NCI-H226 (cell line): ENCODE data around the gene XPA.
"Not testable (repeated sequence)": the region's sequence is repeated elsewhere in the genome, so short reads cannot be mapped to it uniquely, and the experiment has no call there.

Source experiments
- DNase-seq: peaks from one replicate; pipeline ENCODE4 v3.0.0-alpha.2; 2015

The XPA gene

DNA sequence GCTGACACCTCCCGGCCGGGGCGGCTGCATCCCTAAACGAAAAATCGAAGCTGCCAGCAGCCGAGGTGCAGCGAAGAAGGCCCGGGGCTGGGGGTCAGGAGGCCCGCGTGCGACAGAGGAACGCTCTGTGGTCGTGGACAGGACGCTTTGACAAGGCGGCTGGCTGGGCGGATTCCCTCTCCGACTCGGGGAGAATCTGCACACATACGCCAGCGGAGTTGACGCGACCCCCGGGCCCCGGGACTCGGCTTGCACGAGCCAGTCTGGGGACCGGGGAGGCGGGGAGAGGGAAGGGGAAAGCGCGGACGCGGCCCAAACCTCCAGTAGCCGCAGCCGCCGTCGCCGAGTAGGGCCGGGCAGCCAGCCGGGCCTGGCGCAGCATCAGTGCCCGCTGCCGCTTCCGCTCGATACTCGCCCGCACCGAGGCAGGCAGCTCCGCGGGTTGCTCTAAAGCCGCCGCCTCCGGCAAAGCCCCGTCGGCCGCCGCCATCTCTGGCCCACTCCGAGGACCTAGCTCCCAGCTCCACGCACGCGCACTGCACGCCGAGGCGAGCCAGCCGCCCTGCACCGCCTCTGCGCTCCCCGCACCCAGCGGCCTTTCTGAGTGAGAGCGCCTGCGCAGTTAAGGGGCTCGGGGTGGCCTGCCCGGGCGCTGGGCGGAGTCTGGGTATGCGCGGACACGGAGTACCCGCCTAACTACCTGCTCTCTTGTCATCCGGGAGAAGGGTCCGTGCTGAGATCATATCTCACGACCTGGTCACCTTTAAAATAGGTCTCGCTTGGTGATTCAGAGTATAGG is at the start of gene XPA:
TSS of gene XPA (minus strand) at position 538 of the 799 bp plus-strand sequence. CDS start at position 490, 48 bp downstream.
- peak; percentile 90 for DNase-seq

DNA sequence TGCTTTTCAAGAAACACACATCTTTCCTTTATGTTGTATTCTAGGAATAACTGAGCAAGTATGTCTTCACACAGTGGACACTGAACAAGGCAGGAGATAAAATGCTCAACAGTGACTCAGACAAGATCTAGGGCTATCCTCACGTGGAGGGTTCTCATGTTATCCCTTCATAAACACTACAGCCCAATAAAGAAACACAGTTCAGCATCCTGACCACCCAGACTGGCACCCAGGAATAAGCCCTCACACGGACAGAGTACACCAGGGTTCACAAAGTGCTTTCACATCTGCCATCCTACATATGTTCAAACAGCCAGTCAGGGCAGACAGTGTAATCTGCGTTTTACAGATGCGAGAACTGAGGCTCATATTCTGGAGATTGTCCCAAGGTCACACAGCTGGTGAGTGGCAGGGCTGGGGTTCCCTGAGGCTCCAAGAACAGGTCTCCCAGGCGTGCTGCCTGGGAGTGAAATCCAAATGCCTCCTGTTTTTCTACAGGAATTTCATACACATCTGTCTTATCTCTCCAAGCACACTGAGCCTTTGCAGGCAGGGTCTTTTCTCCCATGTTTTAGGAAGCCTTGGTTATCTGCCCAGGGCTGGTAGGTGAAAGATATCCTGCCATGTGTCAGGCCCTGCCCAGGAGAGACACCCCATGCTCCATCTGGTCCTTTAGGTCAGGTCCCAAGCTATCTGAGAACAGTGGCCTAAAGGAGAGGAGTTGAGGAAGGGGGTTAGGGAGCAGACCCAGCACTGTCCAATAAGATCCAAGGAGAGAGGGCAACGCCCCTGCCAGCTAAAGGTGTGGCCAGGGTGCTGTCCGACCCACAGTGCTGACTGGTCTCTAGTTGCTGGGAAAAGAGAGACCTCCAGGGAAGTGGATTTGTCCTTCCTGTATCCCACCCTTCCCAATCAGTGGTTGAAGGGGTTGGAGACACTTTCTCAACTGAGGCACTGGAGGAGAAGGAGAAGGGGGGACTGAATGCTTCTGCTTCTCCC is 47.9 kb upstream of the XPA start:
- peak; percentile 8 for DNase-seq

DNA sequence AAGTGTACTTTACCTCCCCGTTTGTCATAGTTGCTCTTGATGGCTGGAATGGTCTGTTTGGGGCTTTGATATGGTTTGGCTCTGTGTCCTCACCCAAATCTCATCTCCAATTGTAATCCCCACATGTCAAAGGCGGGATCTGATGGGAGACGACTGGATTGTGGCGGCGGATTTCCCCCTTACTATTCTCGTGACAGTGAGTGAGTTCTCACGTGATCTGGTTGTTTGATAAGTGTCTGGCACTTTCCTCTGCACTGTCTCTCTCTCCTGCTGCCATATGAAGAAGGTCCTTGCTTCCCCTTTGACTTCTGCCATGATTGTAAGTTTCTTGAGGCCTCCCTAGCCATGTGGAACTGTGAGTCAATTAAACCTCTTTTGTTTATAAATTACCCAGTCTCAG is 46.9 kb upstream of the XPA start:
- not testable (repeated sequence) for DNase-seq

DNA sequence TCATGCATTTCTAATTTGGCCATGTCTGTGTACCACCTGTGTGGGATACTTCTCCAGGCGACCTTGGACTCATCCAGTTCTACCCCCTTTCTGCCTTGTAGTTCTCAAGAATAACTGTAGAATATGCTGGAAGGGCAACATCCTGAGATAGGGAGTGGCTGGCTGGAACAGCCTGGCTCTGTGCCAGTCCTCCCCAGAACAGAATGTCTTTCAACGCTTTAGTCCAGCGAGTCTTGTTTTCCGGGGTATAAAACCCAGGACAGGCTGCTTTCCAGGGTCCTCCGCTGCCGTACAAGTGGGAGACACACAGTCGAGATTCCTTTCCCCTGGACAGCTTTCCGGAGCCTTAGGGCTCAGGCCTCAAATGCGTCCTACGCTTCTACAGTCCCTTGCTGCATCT is 45.4 kb upstream of the XPA start:
- no peak for DNase-seq

DNA sequence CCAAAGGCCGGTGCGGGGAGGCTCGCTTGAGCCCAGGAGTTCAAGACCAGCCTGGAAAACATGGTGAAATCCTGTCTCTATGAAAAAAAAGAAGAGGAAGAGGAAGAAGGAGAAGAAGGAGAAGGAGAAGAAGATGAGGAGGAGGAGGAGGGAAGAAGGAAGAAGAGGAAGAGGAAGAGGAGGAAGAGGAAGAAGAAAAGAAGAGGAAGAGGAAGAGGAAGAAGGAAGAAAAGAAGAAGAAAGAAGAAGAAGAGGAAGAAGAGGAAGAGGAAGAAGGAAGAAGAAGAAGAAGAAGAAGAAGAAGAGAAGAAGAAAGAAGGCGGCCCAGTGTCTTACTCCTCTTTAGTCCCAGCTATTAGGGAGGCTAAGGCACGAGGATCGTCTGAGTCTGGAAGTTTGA is 44.8 kb upstream of the XPA start:
- DNase-seq, result no peak

DNA sequence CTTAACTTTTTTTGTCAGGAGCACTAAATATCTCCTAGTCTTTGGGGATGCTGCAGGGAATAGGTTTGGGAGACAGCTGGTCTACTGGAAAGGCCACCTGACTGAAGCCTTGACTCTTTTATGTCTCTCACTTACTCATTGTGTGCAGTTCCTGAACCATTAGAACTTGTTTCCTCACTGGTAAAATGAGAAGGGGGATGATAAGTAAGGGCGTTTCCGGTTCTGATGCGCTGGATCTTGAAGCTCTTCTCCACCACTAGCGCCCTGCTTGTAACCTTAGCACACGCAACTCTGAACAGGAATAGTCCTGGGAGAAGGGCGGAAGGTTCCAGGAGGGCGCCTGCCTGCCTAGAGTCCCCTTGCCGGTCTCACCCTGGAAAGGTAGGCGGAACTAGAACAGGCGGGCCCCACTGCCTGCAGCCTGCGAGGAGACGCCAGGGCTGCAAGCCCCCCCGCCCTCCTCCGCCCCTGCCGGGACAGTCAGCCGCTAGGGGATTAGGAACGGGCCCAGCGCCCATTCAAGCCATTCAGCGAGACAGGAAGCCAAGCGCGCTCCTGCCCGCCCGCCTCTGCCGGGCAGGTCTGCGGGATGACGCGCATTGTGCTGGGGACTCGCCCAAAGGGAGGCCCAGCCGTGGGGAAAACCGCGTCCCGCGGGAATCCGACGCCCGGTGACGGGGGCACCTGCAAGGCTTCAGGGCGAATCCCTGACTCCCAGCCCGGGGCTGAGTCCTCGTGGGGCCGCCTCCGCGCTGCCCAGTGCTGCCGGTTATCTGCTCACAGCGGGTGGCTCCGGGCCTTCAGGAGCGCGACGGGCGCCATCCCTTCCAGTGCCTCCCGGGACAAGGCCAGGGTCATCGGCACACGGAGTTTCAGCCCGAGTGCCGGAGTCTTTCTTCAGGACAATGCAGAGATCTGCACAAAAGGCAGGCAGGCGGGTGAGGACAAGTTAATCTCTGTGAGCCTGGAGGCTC is 44.0 kb upstream of the XPA start:
- DNase-seq, result no peak

DNA sequence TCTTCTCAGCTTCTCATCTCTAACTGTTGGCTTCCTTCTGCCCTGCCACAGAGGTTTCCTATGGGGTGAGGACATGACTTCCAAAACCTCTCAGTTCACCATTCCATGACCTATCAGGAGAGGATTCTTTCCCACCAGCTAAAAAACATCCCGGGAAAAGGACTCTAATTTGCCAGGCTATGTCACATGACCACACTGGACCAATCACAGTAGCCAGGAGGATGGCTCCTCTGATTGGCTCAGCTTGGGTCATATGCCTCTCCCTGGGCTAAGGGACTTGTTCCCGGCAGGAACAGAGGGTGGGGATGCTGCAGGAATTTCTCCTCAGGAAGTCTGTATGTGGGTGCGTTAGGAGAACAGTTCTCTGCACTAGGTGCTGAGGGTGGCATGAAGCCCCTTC is 40.3 kb upstream of the XPA start:
- peak; percentile 27 for DNase-seq

DNA sequence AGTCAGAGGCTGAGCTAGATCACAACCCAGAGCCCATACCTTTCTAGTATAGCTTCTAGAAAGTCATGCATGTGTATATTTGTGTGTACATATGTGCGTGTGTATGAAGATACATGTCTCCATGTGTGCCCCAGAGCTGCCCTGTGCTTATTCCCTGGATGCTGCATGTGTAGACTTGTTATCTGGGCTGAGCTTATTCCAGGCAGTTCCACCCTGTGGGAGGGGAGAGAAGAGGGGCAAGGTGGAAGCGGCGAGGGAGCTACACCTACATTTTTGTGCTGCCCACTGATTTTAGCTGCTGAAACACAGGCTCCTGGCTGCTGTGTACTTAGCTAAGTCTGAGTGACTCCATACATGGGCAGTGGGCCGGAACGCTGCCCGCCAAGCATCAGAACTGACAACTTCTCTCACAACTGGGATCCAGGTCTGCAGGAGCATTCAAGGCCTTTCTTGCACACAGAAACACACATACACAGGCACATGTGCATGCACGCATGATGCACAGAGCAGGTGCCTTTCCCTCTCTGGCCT is 38.0 kb upstream of the XPA start:
- no peak for DNase-seq

DNA sequence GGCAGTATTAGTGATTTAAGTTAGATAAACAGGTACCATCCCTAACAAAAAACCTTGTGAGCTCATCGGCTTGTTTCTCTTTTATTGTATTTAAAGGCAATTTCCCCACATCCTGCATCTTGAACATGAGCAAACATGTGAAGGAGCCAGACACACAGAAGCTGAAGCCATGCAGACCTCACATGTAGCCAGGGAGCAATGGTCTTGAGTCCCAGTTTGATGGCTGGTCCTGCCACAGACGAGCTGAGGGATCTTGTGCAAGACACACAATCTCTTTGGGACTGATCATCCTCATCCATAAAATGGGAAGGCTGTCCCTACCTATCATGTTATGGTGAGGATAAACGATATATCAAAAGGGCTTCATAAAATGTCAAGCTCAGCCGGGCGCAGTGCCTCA is 29.6 kb upstream of the XPA start:
- DNase-seq, result no peak

DNA sequence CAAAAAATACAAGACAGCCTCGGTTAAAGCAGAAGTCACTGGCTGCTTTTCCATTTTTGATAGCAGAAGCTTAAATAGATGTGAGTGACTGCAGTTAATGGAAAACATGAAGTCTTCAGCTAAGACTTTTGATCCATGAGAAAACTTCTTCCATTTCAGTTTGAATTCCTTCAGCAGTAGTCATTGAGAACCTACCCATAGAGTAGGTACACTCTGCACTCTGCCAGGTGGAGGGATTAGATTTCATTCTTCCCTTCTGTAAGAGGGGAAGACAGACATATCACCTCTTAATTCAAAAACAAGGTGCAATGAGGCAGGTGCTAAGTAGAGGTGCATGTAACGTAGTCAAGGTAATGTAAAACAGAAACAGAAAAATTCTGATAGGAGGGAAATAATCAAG is 26.7 kb upstream of the XPA start:
- DNase-seq, result no peak

DNA sequence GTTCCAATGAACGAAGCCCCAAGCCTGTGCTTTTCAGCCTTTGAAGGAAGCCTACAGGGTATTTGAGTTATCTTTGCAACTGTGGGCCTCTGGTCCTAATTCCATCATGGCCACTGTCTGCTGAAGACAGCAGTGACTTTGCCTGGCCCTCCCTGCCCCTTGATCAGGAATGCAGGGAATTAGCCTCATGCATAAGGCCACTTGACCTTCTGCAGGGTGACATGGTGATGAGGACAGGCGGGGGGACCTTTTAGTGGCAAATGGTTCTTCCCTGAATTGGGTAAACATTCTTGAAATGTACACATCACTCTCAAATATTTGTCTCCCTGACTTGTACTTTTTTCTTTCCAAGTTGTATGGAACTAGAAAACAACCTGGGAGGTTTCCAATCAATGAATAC is 25.2 kb upstream of the XPA start:
- DNase-seq, result no peak

DNA sequence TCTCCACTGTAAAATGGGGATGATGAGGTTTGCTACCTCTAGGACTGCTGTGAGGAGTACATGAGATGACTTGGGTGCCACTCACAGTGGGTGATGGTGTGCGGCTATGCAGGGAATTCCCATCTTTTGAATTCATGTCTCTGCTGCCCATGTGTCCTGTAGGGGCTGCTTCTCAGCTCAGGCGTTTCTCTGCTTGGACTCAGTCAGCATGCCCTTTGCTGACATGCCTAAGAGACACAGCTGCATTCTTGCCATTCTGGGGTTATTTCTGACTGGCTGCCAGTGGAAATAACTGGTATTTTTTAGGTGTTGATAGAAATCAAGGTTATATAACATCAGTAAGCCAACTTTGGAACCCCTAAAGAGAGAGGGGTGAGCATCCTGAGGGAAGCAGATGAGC is 24.3 kb upstream of the XPA start:
- peak; percentile 19 for DNase-seq

DNA sequence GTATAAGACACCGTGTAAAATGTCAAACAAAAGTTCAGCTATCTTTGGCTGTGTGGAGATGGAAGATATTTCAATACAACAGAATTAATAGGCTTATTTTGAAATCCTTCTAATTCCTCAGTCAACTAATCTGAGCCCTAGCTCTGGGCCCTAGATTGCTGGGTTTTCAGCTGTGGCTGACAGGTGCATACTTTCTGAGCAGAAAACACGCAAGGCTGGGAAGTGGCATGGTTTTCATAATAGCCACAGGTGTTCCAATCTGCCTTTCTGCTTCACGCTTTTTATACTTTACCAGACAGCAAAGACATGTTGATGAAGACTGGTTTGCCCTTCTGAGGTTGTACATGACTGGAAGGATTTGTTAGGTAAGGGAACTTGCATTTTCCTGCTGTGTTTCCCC is 20.7 kb upstream of the XPA start:
- DNase-seq, result no peak

DNA sequence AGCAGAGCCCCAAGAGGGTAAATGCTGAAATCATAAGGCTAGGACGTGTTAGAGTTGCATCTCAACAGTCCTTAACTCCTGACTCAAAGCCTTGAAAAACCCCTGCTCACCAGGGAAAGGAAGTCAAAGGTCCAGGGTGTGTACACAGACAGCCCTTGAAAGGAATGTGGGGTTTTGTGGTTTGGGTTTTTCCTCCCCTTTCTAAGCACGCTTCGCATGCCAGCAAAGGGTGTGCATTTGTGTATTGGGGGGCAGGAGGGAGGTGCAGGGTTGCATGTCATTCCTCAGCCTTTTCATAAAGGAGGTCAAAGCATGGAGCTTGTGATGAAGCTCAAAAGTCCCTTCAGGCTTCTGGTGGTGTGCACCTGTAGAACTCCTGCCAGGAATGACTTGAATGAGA is 17.3 kb upstream of the XPA start:
- DNase-seq, result peak; percentile 97

DNA sequence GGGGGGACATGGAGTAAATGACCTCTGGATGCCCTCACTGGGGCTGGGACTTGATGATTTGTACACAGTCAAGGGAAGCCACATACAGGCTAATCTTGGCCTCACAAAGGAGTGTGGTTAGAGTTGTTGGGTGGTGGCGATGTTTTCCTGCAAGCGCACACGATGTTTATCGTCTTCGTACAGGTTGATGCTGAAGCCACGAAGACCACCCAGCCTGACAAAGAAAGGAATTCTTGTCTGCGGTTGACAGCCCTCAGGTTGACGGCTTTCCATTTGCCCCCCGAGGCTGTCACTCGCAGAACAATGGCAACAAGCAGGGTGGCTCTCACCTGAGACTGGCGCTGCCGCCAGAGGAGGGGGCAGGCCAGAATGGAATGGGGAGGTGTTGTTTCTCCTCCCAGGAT is 14.1 kb upstream of the XPA start:
- no peak for DNase-seq

DNA sequence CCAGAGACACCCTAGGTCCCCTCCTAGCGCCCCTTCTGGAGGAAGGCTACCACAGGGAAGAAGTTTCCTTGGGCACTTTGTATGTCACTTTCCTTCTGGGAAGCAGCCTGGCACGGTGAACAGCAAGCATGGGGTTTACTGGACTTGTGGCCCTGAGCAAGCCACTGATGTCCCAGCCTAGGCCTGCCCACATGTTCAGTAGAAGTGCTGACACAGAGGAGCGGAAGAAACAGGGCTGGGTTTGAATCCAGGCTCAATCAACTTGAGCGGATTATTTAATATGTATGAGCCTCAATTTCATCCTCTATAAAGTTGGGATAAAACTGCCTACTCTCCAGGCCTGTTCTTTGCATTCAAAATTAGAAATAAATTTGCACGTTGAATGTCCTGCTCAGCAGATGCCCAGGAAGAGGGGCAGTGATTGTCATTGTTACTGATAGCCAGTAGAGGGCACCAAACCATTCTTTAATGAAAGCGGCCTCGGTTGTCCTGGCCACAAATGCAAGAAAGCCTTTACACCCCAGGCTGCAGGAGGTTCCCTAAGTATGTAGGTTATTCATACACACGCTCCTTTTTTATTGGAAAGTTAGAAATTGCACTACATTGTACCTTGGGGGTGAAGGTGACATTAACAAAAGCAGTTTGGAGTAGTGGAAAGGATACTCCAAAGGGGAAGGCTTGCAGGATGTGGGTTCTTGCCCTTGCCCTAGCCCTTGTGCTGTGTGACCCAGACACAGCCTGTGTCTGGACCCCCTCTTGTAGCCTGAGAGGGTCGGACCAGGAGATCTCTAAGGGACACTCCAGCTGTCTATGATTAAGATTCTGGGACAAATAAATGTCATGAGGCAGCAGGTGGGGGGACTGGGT is 13.4 kb upstream of the XPA start:
- DNase-seq, result peak; percentile 50

DNA sequence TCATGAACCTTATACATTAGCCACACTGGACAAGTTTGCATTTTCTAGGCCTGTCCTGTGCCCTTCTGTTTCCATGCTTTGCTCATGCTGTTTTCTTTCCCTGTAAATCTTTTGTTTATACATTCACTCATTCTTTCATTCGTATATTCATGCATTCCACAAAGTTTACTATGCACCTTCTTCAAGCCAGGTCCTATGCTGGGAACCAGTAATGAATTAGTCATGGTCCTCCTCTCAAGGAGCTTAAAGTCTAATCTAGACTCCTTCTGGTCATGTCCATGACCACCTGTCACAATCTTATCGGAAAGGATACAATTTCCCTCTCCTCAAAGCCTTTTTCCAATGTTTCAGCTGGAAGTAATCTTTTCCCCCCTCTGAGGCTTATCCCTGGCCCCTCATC is 9.1 kb upstream of the XPA start:
- no peak for DNase-seq

DNA sequence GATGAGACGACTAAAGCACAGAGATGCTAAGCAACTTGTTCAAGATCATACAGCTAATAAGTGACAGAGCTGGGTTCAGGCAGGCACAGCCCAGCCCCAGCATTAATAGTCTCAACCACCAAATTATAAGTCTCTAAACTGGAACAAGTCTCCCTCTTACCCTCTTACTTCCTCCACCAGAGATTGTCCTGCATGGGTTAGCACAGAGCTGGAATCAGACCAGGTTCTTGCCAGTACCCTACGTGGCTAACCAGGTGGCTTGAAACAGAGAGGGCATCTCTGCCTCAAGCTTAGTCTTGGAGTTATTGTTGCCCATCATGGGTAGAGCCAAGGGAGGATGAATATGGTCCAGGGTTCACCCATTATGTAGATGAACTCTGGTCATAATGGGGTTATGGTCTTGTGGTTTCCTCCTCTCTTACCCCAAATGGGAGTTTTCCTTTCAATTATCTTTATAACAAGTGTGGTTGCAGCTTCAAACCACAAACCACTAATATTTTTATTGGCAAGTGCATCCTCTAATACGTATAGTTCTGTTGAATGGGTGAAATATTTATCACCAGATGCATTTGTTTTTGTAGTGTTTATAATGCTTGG is 8.3 kb upstream of the XPA start:
- peak; percentile 48 for DNase-seq

DNA sequence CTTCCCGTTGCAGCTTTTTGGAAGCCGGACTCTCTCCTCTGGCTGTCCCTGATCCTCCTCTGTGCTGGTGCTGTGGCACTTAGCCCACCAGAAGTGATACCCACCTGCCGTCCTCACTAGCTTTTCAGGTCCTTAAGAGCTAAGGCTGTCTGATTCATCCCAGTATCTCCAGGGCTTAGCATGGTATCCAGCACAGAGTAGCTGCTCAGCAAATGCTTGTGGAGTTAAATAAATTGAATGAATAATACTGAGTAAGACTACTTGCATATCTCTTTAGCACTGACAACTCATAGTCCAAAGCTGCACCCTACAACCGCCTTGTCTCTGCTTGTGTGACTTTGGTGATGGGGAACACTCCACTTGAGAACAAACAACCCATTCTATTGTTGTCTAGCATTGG is 7.7 kb upstream of the XPA start:
- no peak for DNase-seq

DNA sequence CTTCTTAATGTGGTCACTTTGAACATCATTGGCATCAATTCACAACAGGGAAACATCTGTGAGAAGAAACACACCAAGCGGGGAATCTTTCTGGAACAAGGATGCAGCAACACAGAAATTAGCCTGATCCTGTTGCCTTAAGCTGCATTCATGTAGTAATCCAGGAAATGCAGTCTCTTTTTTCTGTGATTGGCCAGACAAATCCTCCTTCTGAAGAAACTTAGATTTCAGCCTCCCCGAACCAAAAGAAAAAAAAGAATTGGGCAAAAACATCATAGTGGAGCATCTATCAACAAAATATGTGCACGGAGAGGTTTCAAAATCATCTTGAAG is 7.2 kb upstream of the XPA start:
- no peak for DNase-seq
